CD4-positive, alpha-beta T cell (primary cell): ENCODE measurements around the gene DCUN1D3. TPM values are rescaled to one million over a fixed set of nuclear protein-coding genes. Genes with fewer than 3 reads are reported as not detected.

Source experiments
- ATAC-seq: fragments of 200-7000 bp; cut with Tn5 transposase; one replicate; pipeline ENCODE4 v1.10.0; 2022; ENCODE audit warnings: mild to moderate bottlenecking; ENCODE audit not compliant: poor library complexity
- CTCF ChIA-PET: fragments of 350-600 bp; sonication (Branson Sonifier 250); formaldehyde crosslinking; loops from one replicate; lab custom pipeline; 2021; ENCODE audit warnings: antibody characterized with exemption, inconsistent platforms; lab: Charles Lee
- POLR2A ChIA-PET: fragments of 350-600 bp; sonication (Branson Sonifier 250); formaldehyde crosslinking; loops from one replicate; lab custom pipeline; 2021; ENCODE audit warnings: antibody characterized with exemption, inconsistent platforms; lab: Charles Lee
- DNase-seq, 14 experiments: peaks; one replicate each; pipeline ENCODE4 v3.0.0-alpha.2; 2013 to 2020; ENCODE audit warnings: mixed read lengths in 2 of 14
- H3K27ac ChIP-seq, 2 donors: one replicate each; pipeline versions ENCODE4 v1.5.1 to v1.7.0; 2013; ENCODE audit warnings: low read length in 2 of 2, low read depth in 1 of 2, mild to moderate bottlenecking in 1 of 2
- H3K27me3 ChIP-seq, 2 experiments: 1 replicate in 1 of 2; 2 replicates in 1 of 2; pipeline versions ENCODE4 v1.6.1 to v1.7.0; 2013; ENCODE audit warnings: low read length in 2 of 2, control low read depth in 1 of 2, mild to moderate bottlenecking in 1 of 2, moderate library complexity in 1 of 2; ENCODE audit not compliant: insufficient read depth in 2 of 2, control insufficient read depth in 1 of 2
- H3K36me3 ChIP-seq: one replicate; pipeline ENCODE4 v1.6.1; 2013; ENCODE audit warnings: low read length, control low read depth; ENCODE audit not compliant: insufficient read depth
- H3K4me1 ChIP-seq: one replicate; pipeline ENCODE4 v1.6.1; 2013; ENCODE audit warnings: low read length, control low read depth; ENCODE audit not compliant: insufficient read depth
- H3K4me3 ChIP-seq: one replicate; pipeline ENCODE4 v1.5.1; 2013; ENCODE audit warnings: mild to moderate bottlenecking, low read length, moderate library complexity
- H3K9me3 ChIP-seq, 2 experiments: 1 replicate in 1 of 2; 2 replicates in 1 of 2; pipeline versions ENCODE4 v1.6.1 to v1.7.0; 2013; ENCODE audit warnings: low read length in 2 of 2, mild to moderate bottlenecking in 2 of 2, control low read depth in 1 of 2, moderate library complexity in 1 of 2; ENCODE audit not compliant: control insufficient read depth in 1 of 2, insufficient read depth in 1 of 2
- H3K27ac Mint-ChIP-seq: one replicate; pipeline ENCODE4 v1.8.0; 2020; ENCODE audit warnings: mixed read lengths
- H3K27me3 Mint-ChIP-seq: one replicate; pipeline ENCODE4 v1.8.0; 2021; ENCODE audit warnings: mixed read lengths
- H3K36me3 Mint-ChIP-seq: one replicate; pipeline ENCODE4 v1.8.0; 2021; ENCODE audit warnings: low read depth, mixed read lengths
- H3K4me1 Mint-ChIP-seq: one replicate; pipeline ENCODE4 v1.8.0; 2021; ENCODE audit warnings: low read depth, mixed read lengths
- H3K4me3 Mint-ChIP-seq: one replicate; pipeline ENCODE4 v1.8.0; 2020; ENCODE audit warnings: mild to moderate bottlenecking, mixed read lengths
- H3K9me3 Mint-ChIP-seq: one replicate; pipeline ENCODE4 v1.8.0; 2020; ENCODE audit warnings: mixed read lengths
- intact Hi-C, 2 experiments: fragments of 100-400 bp; cut with DNase I in 1 of 2; cut with micrococcal nuclease in 1 of 2; formaldehyde crosslinking; loops; one replicate each; pipeline versions ENCODE4 v1.15.1 to v1.9.0; 2023 to 2025; cut with DNase I, micrococcal nuclease
- total RNA-seq, 174 experiments: library from RNA in 2 of 174; stranded (reverse) in 2 of 174; gene quantifications; one replicate each; pipeline ENCODE4 v1.2.3 and lab custom pipeline; 2021 to 2026
- TF ChIP-seq, protein P1 (sequence below): fragments of 200-600 bp; IDR thresholded peaks from one replicate; pipeline ENCODE4 v1.8.0; 2022; ENCODE audit warnings: antibody characterized with exemption, mild to moderate bottlenecking

The DCUN1D3 gene
- total RNA-seq, 2 experiments from 2014 or later = 1.9 TPM

DNA sequence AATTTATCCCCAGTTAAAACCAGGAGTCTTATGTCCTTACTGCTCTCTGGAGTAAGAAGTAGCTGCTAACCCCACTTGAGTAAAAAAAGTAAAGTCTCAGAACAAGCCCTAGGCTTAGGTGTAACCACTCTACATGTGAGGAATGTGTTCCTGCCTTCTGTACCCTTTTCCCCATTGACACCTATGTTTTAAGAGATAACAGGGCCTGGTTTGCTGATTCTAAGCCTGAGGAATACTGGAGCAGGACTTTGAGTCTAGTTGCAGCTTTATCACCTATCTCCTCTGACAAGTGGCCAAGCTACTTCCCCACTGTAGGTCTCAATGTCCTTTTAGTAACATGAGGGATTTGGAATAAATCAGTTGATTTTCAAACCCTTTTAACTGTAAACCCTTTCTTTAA is 53.6 kb downstream of the DCUN1D3 start:
- no peaks in the 10 kb centered on the region for H3K27me3 Mint-ChIP-seq
- ATAC-seq (no peak), DNase-seq (no peak)
- H3K36me3 ChIP-seq = no peaks in the 10 kb centered on the region
- peaks cover 19% of the 10 kb centered on the region for H3K4me1 ChIP-seq
- intact Hi-C loops = loop anchor here in 1 of 2 experiments (5.0 kb wide), 1 partner anchor 451 kb away; no protein-coding TSS in a partner anchor
- no peak overlapping the region for H3K4me3 Mint-ChIP-seq
- H3K9me3 Mint-ChIP-seq = no peaks in the 10 kb centered on the region
- TF ChIP-seq, protein P1, sequence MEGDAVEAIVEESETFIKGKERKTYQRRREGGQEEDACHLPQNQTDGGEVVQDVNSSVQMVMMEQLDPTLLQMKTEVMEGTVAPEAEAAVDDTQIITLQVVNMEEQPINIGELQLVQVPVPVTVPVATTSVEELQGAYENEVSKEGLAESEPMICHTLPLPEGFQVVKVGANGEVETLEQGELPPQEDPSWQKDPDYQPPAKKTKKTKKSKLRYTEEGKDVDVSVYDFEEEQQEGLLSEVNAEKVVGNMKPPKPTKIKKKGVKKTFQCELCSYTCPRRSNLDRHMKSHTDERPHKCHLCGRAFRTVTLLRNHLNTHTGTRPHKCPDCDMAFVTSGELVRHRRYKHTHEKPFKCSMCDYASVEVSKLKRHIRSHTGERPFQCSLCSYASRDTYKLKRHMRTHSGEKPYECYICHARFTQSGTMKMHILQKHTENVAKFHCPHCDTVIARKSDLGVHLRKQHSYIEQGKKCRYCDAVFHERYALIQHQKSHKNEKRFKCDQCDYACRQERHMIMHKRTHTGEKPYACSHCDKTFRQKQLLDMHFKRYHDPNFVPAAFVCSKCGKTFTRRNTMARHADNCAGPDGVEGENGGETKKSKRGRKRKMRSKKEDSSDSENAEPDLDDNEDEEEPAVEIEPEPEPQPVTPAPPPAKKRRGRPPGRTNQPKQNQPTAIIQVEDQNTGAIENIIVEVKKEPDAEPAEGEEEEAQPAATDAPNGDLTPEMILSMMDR = no peak
- H3K27ac Mint-ChIP-seq = no peak overlapping the region
- ChIA-PET CTCF (interaction anchor here (0.7 kb wide), 1 partner anchor 406 kb away, joined by 3 read pairs; no protein-coding TSS in a partner anchor), POLR2A (no interaction called here)
- no peaks in the 10 kb centered on the region for H3K27me3 ChIP-seq
- no peaks in the 10 kb centered on the region for H3K36me3 Mint-ChIP-seq
- peaks cover 29% of the 10 kb centered on the region for H3K4me1 Mint-ChIP-seq
- H3K4me3 ChIP-seq = no peak overlapping the region
- H3K27ac ChIP-seq = no peak overlapping the region
- no peaks in the 10 kb centered on the region for H3K9me3 ChIP-seq

DNA sequence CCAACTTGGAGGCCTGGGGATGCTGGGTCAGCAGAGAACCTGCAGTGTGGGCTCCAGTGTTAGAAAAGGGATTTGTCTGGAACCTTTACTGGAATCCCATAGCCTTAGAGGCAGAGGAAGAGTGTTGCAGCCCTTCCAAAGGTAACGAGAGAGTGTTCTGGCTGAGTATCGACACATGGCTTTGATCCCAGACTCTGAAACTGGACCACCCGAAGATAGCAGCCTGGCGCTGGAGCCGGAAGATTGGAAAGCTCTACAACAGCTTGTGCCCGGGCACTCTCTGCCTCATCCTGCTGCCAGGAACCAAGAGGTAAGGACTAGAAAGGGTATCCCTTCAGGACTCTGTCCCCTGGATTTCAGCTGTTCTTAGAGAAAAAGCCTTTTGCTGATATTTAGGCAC is 54.1 kb downstream of the DCUN1D3 start:
- peaks cover 19% of the 10 kb centered on the region for H3K4me1 ChIP-seq
- ChIA-PET POLR2A (no interaction called here), CTCF (no interaction called here)
- no peaks in the 10 kb centered on the region for H3K9me3 ChIP-seq
- no peak overlapping the region for H3K27ac Mint-ChIP-seq
- H3K27ac ChIP-seq = no peak overlapping the region
- TF ChIP-seq, protein P1 = no peak
- no peak overlapping the region for H3K4me3 ChIP-seq
- ATAC-seq = no peak
- H3K4me3 Mint-ChIP-seq = no peak overlapping the region
- intact Hi-C loops = loop anchor here in 1 of 2 experiments (5.0 kb wide), 1 partner anchor 451 kb away; no protein-coding TSS in a partner anchor
- no peaks in the 10 kb centered on the region for H3K27me3 Mint-ChIP-seq
- H3K36me3 ChIP-seq = no peaks in the 10 kb centered on the region
- no peaks in the 10 kb centered on the region for H3K27me3 ChIP-seq
- no peak for DNase-seq
- peaks cover 29% of the 10 kb centered on the region for H3K4me1 Mint-ChIP-seq
- H3K9me3 Mint-ChIP-seq = no peaks in the 10 kb centered on the region
- H3K36me3 Mint-ChIP-seq = no peaks in the 10 kb centered on the region

DNA sequence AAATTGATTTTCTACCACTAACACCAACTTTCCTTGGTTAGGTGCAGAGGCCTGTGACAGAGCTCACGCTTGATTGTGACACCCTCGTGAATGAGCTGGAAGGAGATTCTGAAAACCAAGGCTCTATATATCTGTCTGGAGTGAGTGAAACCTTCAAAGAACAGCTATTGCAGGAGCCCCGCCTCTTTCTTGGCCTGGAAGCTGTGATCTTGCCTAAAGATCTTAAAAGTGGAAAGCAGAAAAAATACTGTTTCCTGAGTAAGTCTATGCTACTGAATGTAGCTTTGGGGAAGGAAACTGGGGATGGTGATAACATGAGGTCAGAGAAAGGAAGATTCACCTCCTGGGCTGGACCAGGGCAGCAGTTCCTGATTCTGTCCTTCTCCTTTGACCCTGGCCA is 55.6 kb downstream of the DCUN1D3 start:
- intact Hi-C loops = loop anchor here in 1 of 2 experiments (2.0 kb wide), 1 partner anchor 46 kb away; no protein-coding TSS in a partner anchor
- Histone ChIP-seq H3K36me3 (no peaks in the 10 kb centered on the region), H3K4me1 (peaks cover 16% of the 10 kb centered on the region), H3K9me3 (no peaks in the 10 kb centered on the region), H3K27ac (peak overlapping the region in 1 of 2 donors; percentile 47), H3K4me3 (no peak overlapping the region), H3K27me3 (no peaks in the 10 kb centered on the region)
- ChIA-PET POLR2A (interaction anchor here (1.0 to 2.4 kb wide), 4 partner anchors 30 to 103 kb away, joined by 4 to 10 read pairs (median 6); partner anchors contain the start of genes DCUN1D3, LYRM1 and THUMPD1), CTCF (interaction anchor here (1.1 kb wide), 1 partner anchor 258 kb away, joined by 3 read pairs; no protein-coding TSS in a partner anchor)
- H3K9me3 Mint-ChIP-seq = no peaks in the 10 kb centered on the region
- peak in 5 of 14 experiments; percentile 14 to 50 (median 36) for DNase-seq
- peak; percentile 82 for ATAC-seq
- peaks cover 23% of the 10 kb centered on the region for H3K4me1 Mint-ChIP-seq
- peak overlapping the region; percentile 62 for H3K27ac Mint-ChIP-seq
- TF ChIP-seq, protein P1 = no peak
- no peaks in the 10 kb centered on the region for H3K27me3 Mint-ChIP-seq
- H3K4me3 Mint-ChIP-seq = peak overlapping the region; percentile 50
- H3K36me3 Mint-ChIP-seq = no peaks in the 10 kb centered on the region
